T follicular helper cell (primary cell): ENCODE results near the gene DCUN1D2.
"Not testable (repeated sequence)": the region's sequence is repeated elsewhere in the genome, so short reads cannot be mapped to it uniquely, and the experiment has no call there.

Source experiments
- DNase-seq: peaks from one replicate; pipeline ENCODE4 v3.0.0-alpha.2; 2020; ENCODE audit warnings: low read depth

The DCUN1D2 gene

GRCh38 chr13:113489549-113490495 lies 689 bp downstream of the DCUN1D2 start:
- peak; percentile 9 for DNase-seq

- DNase-seq: no peak
Observed at GRCh38 chr13:113489171-113489548, 1.4 kb downstream of the DCUN1D2 start.

GRCh38 chr13:113488283-113488682 lies 2.2 kb downstream of the DCUN1D2 start:
- no peak for DNase-seq

- DNase-seq: no peak
Observed at GRCh38 chr13:113486698-113487097, 3.8 kb downstream of the DCUN1D2 start.

GRCh38 chr13:113485545-113485944 lies 5.0 kb downstream of the DCUN1D2 start:
- no peak for DNase-seq

- no peak for DNase-seq
Observed at GRCh38 chr13:113483504-113484293, 6.8 kb downstream of the DCUN1D2 start.

- no peak for DNase-seq
Observed at GRCh38 chr13:113483081-113483480, 7.4 kb downstream of the DCUN1D2 start.

- no peak for DNase-seq
Observed at GRCh38 chr13:113479179-113479578, 11.3 kb downstream of the DCUN1D2 start.

- no peak for DNase-seq
Observed at GRCh38 chr13:113477724-113478123, 12.8 kb downstream of the DCUN1D2 start.

- no peak for DNase-seq
Observed at GRCh38 chr13:113476811-113477210, 13.7 kb downstream of the DCUN1D2 start.

- DNase-seq: no peak
Observed at GRCh38 chr13:113475911-113476310, 14.6 kb downstream of the DCUN1D2 start.

GRCh38 chr13:113475280-113475679 lies 15.2 kb downstream of the DCUN1D2 start:
- DNase-seq: no peak

- DNase-seq: no peak
Observed at GRCh38 chr13:113474179-113474578, 16.3 kb downstream of the DCUN1D2 start.

GRCh38 chr13:113472355-113473025 lies 18.0 kb downstream of the DCUN1D2 start:
- no peak for DNase-seq

- DNase-seq: no peak
Observed at GRCh38 chr13:113471844-113472243, 18.7 kb downstream of the DCUN1D2 start.

- DNase-seq: not testable (repeated sequence)
Observed at GRCh38 chr13:113470635-113471163, 19.8 kb downstream of the DCUN1D2 start.

GRCh38 chr13:113470073-113470472 lies 20.4 kb downstream of the DCUN1D2 start:
- DNase-seq: no peak

GRCh38 chr13:113469582-113469981 lies 20.9 kb downstream of the DCUN1D2 start:
- no peak for DNase-seq

GRCh38 chr13:113468472-113469201 lies 21.9 kb downstream of the DCUN1D2 start:
- no peak for DNase-seq

- DNase-seq: no peak
Observed at GRCh38 chr13:113468029-113468428, 22.5 kb downstream of the DCUN1D2 start.

- DNase-seq: no peak
Observed at GRCh38 chr13:113466383-113466782, 24.1 kb downstream of the DCUN1D2 start.
